Measurements from ENCODE around the gene PSMF1. TPM values are rescaled to one million over a fixed set of nuclear protein-coding genes. Genes with fewer than 3 reads are reported as not detected.

The PSMF1 gene
- polyA plus RNA-seq, 1 donor from 2014 or later = 236 TPM

GRCh38 chr20:1108437-1108920, 9.9 kb upstream of the PSMF1 start:
- no peaks in the 10 kb centered on the region for H3K9me2 ChIP-seq (ENCODE audit: insufficient read depth, low read length)
- no peak overlapping the region for H3K4me2 ChIP-seq (ENCODE audit: low read length)
- H3F3A ChIP-seq (ENCODE audit: insufficient read depth, low read length, poor library complexity, severe bottlenecking) = no peaks in the 10 kb centered on the region
- H3K9me3 ChIP-seq (ENCODE audit: low read length) = peaks cover 4% of the 10 kb centered on the region
- no peak overlapping the region for H3K9ac ChIP-seq (ENCODE audit: low read length)
- TF ChIP-seq RAD21 (conservative IDR thresholded peaks at IDR 0.05) = peak; percentile 45
- TF ChIP-seq CTCF (IDR thresholded peaks at IDR 0.05; ENCODE audit: poor library complexity, severe bottlenecking) = peak; percentile 59
- peak; percentile 47 for TF ChIP-seq SMC3 (conservative IDR thresholded peaks at IDR 0.05; ENCODE audit: poor library complexity)
- TF ChIP-seq POLR2AphosphoS5 (IDR thresholded peaks at IDR 0.05) = no peak
- TF ChIP-seq MXI1 (conservative IDR thresholded peaks at IDR 0.05; ENCODE audit: poor library complexity, severe bottlenecking) = no peak
- no peak for TF ChIP-seq TAF1 (IDR thresholded peaks at IDR 0.05; ENCODE audit: low read depth)
- H4K20me1 ChIP-seq (ENCODE audit: insufficient read depth) = no peaks in the 10 kb centered on the region
- no peak overlapping the region for H3K27ac ChIP-seq (ENCODE audit: low read length)
- H2AFZ ChIP-seq (ENCODE audit: low read depth, low read length) = no peak overlapping the region
- H3K36me3 ChIP-seq (ENCODE audit: insufficient read depth, low read length) = no peaks in the 10 kb centered on the region
- H3K27me3 ChIP-seq (ENCODE audit: insufficient read depth, low read depth, low read length) = no peaks in the 10 kb centered on the region
- no peak overlapping the region for H3K4me3 ChIP-seq (ENCODE audit: low read length)
- no peaks in the 10 kb centered on the region for H3K79me2 ChIP-seq (replicated peaks; ENCODE audit: insufficient read depth, low read length)

GRCh38 chr20:1112908-1113307, 5.5 kb upstream of the PSMF1 start:
- H3K9me2 ChIP-seq (ENCODE audit: insufficient read depth, low read length) = no peaks in the 10 kb centered on the region
- no peak overlapping the region for H3K4me2 ChIP-seq (ENCODE audit: low read length)
- H3K36me3 ChIP-seq (ENCODE audit: insufficient read depth, low read length) = no peaks in the 10 kb centered on the region
- no peaks in the 10 kb centered on the region for H3K27me3 ChIP-seq (ENCODE audit: insufficient read depth, low read depth, low read length)
- no peak for TF ChIP-seq EZH2 (IDR thresholded peaks at IDR 0.05; ENCODE audit: borderline replicate concordance, insufficient read depth, low read length, poor library complexity, severe bottlenecking)
- TF ChIP-seq POLR2AphosphoS5 (IDR thresholded peaks at IDR 0.05) = no peak
- TF ChIP-seq CTCF (IDR thresholded peaks at IDR 0.05; ENCODE audit: poor library complexity, severe bottlenecking) = no peak
- no peak for TF ChIP-seq RAD21 (conservative IDR thresholded peaks at IDR 0.05)
- TF ChIP-seq MXI1 (conservative IDR thresholded peaks at IDR 0.05; ENCODE audit: poor library complexity, severe bottlenecking) = no peak
- no peak for TF ChIP-seq TAF1 (IDR thresholded peaks at IDR 0.05; ENCODE audit: low read depth)
- no peak for TF ChIP-seq EP300 (conservative IDR thresholded peaks at IDR 0.05; ENCODE audit: poor library complexity, severe bottlenecking)
- no peak for TF ChIP-seq REST (IDR thresholded peaks at IDR 0.05; ENCODE audit: borderline replicate concordance)
- TF ChIP-seq SMC3 (conservative IDR thresholded peaks at IDR 0.05; ENCODE audit: poor library complexity) = no peak
- H2AFZ ChIP-seq (ENCODE audit: low read depth, low read length) = no peak overlapping the region
- H3K9ac ChIP-seq (ENCODE audit: low read length) = no peak overlapping the region
- H3K79me2 ChIP-seq (replicated peaks; ENCODE audit: insufficient read depth, low read length) = no peaks in the 10 kb centered on the region
- H3K9me3 ChIP-seq (ENCODE audit: low read length) = peaks cover 4% of the 10 kb centered on the region
- no peak overlapping the region for H3K4me3 ChIP-seq (ENCODE audit: low read length)
- H3K27ac ChIP-seq (ENCODE audit: low read length) = no peak overlapping the region
- H4K20me1 ChIP-seq (ENCODE audit: insufficient read depth) = no peaks in the 10 kb centered on the region
- H3F3A ChIP-seq (ENCODE audit: insufficient read depth, low read length, poor library complexity, severe bottlenecking) = no peaks in the 10 kb centered on the region
